ENCODE data around the gene CEP152.

- TF ChIP-seq CTCF (conservative IDR thresholded peaks at IDR 0.05; ENCODE audit: low read depth in 2 of 2) (no peak), CREB1 (CRISPR knock-in tag; IDR thresholded peaks at IDR 0.05; ENCODE audit: low read depth) (no peak), POLR2AphosphoS5 (IDR thresholded peaks at IDR 0.05; ENCODE audit: low read depth) (no peak), EZH2 (IDR thresholded peaks at IDR 0.05; ENCODE audit: low read depth, unreplicated experiment) (no peak), ZNF114 (CRISPR knock-in tag; IDR thresholded peaks at IDR 0.05) (no peak), NANOG (IDR thresholded peaks at IDR 0.05; ENCODE audit: borderline replicate concordance) (no peak), REST (IDR thresholded peaks at IDR 0.05; ENCODE audit: unreplicated experiment) (no peak), JUNB (IDR thresholded peaks at IDR 0.05; ENCODE audit: unreplicated experiment) (no peak), ETS1 (IDR thresholded peaks at IDR 0.05) (no peak), EZH2phosphoT487 (IDR thresholded peaks at IDR 0.05; ENCODE audit: unreplicated experiment) (no peak)
Measured at GRCh38 chr15:48803877-48804276, 7.0 kb downstream of the CEP152 start.

Measured in GM23338 (cell line).